ENCODE measurements around the gene SLC9A4.

- TF ChIP-seq CTCF (IDR thresholded peaks at IDR 0.05; ENCODE audit: poor library complexity, severe bottlenecking) (no peak), RAD21 (conservative IDR thresholded peaks at IDR 0.05) (no peak), EZH2 (IDR thresholded peaks at IDR 0.05; ENCODE audit: borderline replicate concordance, insufficient read depth, low read length, poor library complexity, severe bottlenecking) (no peak), POLR2AphosphoS5 (IDR thresholded peaks at IDR 0.05) (no peak), MXI1 (conservative IDR thresholded peaks at IDR 0.05; ENCODE audit: poor library complexity, severe bottlenecking) (no peak), EP300 (conservative IDR thresholded peaks at IDR 0.05; ENCODE audit: poor library complexity, severe bottlenecking) (no peak), SMC3 (conservative IDR thresholded peaks at IDR 0.05; ENCODE audit: poor library complexity) (no peak)
Measured at GRCh38 chr2:102474785-102475184, 1.8 kb downstream of the SLC9A4 start.
